Measurements from ENCODE around the gene TENM4.

- TF ChIP-seq, protein P1, sequence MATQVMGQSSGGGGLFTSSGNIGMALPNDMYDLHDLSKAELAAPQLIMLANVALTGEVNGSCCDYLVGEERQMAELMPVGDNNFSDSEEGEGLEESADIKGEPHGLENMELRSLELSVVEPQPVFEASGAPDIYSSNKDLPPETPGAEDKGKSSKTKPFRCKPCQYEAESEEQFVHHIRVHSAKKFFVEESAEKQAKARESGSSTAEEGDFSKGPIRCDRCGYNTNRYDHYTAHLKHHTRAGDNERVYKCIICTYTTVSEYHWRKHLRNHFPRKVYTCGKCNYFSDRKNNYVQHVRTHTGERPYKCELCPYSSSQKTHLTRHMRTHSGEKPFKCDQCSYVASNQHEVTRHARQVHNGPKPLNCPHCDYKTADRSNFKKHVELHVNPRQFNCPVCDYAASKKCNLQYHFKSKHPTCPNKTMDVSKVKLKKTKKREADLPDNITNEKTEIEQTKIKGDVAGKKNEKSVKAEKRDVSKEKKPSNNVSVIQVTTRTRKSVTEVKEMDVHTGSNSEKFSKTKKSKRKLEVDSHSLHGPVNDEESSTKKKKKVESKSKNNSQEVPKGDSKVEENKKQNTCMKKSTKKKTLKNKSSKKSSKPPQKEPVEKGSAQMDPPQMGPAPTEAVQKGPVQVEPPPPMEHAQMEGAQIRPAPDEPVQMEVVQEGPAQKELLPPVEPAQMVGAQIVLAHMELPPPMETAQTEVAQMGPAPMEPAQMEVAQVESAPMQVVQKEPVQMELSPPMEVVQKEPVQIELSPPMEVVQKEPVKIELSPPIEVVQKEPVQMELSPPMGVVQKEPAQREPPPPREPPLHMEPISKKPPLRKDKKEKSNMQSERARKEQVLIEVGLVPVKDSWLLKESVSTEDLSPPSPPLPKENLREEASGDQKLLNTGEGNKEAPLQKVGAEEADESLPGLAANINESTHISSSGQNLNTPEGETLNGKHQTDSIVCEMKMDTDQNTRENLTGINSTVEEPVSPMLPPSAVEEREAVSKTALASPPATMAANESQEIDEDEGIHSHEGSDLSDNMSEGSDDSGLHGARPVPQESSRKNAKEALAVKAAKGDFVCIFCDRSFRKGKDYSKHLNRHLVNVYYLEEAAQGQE (IDR thresholded peaks at IDR 0.05): no peak
- TF ChIP-seq, protein P2, sequence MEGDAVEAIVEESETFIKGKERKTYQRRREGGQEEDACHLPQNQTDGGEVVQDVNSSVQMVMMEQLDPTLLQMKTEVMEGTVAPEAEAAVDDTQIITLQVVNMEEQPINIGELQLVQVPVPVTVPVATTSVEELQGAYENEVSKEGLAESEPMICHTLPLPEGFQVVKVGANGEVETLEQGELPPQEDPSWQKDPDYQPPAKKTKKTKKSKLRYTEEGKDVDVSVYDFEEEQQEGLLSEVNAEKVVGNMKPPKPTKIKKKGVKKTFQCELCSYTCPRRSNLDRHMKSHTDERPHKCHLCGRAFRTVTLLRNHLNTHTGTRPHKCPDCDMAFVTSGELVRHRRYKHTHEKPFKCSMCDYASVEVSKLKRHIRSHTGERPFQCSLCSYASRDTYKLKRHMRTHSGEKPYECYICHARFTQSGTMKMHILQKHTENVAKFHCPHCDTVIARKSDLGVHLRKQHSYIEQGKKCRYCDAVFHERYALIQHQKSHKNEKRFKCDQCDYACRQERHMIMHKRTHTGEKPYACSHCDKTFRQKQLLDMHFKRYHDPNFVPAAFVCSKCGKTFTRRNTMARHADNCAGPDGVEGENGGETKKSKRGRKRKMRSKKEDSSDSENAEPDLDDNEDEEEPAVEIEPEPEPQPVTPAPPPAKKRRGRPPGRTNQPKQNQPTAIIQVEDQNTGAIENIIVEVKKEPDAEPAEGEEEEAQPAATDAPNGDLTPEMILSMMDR (IDR thresholded peaks at IDR 0.05; ENCODE audit: low read depth, low read length, missing input control): peak; percentile 53
Observed at GRCh38 chr11:79461144-79461543, 20.3 kb upstream of the TENM4 start.
